ENCODE data around the gene MYBBP1A. TPM values are rescaled to one million over a fixed set of nuclear protein-coding genes. Genes with fewer than 3 reads are reported as not detected.

MYBBP1A gene
- total and polyA plus RNA-seq, 2 of the 13 experiments (the other 11 are each of a cell fraction or from before 2014, with no cell fraction given), result 18.6 to 54.8 TPM

DNA sequence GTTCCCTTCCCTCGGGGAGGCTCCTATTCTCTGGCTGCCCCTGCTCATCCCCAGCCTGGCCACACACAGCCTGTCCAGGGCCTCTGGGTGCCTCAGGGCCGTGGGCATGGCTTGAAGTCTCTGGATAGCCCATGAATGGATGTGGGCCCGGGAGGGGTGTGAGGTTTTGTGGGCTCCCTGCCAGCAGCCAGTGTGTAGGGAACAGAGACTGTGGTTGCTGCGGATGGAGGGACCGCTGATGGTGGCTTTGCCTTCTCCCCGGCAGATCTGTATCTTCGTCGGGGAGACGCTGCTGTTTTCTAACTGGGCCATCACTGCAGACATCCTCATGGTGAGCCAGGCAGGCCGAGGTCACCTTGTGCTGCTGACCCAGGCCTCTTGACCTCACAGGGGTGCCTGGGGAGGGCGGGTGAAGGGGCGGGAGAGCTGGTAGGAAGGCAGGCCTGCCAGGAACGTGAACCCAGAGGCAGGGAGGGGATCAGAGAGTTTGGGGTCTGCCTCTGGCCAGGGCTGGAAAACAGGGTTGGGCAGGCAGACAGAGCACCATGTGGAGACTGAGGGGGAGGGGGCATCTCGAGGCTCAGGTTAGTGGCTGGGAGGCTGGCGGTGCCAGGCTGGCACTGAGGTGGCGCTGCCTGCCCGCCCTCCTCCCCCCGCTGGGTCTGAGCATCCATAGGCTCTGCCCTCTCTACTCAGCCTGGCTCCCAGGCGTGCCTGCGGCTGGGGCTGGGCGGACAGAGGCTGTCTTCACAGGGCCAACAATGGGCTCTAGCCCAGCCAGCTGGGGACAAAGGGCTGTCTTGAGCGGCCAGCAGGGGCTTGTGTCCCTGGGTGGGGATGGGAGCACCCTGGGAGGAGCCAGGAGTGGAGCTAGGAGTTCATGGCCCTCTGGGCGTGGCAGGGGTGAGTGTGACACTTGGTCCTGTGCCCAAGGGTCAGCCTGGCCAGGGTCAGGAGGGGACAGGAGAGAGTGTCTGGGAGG, 21.4 kb downstream of the MYBBP1A start (continued):
- TF ChIP-seq, protein P1, sequence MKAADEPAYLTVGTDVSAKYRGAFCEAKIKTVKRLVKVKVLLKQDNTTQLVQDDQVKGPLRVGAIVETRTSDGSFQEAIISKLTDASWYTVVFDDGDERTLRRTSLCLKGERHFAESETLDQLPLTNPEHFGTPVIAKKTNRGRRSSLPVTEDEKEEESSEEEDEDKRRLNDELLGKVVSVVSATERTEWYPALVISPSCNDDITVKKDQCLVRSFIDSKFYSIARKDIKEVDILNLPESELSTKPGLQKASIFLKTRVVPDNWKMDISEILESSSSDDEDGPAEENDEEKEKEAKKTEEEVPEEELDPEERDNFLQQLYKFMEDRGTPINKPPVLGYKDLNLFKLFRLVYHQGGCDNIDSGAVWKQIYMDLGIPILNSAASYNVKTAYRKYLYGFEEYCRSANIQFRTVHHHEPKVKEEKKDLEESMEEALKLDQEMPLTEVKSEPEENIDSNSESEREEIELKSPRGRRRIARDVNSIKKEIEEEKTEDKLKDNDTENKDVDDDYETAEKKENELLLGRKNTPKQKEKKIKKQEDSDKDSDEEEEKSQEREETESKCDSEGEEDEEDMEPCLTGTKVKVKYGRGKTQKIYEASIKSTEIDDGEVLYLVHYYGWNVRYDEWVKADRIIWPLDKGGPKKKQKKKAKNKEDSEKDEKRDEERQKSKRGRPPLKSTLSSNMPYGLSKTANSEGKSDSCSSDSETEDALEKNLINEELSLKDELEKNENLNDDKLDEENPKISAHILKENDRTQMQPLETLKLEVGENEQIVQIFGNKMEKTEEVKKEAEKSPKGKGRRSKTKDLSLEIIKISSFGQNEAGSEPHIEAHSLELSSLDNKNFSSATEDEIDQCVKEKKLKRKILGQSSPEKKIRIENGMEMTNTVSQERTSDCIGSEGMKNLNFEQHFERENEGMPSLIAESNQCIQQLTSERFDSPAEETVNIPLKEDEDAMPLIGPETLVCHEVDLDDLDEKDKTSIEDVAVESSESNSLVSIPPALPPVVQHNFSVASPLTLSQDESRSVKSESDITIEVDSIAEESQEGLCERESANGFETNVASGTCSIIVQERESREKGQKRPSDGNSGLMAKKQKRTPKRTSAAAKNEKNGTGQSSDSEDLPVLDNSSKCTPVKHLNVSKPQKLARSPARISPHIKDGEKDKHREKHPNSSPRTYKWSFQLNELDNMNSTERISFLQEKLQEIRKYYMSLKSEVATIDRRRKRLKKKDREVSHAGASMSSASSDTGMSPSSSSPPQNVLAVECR (CRISPR knock-in tag; IDR thresholded peaks at IDR 0.05; ENCODE audit: borderline replicate concordance), result 0 out of 2 replicates have a peak, but pooled peaks have one; percentile 15
- 0 out of 2 replicates have a peak, but pooled peaks have one; percentile 56 for TF ChIP-seq MTF2 (CRISPR knock-in tag; IDR thresholded peaks at IDR 0.05; ENCODE audit: borderline replicate concordance)
- TF ChIP-seq, protein P2, sequence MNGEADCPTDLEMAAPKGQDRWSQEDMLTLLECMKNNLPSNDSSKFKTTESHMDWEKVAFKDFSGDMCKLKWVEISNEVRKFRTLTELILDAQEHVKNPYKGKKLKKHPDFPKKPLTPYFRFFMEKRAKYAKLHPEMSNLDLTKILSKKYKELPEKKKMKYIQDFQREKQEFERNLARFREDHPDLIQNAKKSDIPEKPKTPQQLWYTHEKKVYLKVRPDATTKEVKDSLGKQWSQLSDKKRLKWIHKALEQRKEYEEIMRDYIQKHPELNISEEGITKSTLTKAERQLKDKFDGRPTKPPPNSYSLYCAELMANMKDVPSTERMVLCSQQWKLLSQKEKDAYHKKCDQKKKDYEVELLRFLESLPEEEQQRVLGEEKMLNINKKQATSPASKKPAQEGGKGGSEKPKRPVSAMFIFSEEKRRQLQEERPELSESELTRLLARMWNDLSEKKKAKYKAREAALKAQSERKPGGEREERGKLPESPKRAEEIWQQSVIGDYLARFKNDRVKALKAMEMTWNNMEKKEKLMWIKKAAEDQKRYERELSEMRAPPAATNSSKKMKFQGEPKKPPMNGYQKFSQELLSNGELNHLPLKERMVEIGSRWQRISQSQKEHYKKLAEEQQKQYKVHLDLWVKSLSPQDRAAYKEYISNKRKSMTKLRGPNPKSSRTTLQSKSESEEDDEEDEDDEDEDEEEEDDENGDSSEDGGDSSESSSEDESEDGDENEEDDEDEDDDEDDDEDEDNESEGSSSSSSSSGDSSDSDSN (CRISPR knock-in tag; IDR thresholded peaks at IDR 0.05), result 0 out of 2 replicates have a peak, but pooled peaks have one; percentile 14
- TF ChIP-seq, protein P3, sequence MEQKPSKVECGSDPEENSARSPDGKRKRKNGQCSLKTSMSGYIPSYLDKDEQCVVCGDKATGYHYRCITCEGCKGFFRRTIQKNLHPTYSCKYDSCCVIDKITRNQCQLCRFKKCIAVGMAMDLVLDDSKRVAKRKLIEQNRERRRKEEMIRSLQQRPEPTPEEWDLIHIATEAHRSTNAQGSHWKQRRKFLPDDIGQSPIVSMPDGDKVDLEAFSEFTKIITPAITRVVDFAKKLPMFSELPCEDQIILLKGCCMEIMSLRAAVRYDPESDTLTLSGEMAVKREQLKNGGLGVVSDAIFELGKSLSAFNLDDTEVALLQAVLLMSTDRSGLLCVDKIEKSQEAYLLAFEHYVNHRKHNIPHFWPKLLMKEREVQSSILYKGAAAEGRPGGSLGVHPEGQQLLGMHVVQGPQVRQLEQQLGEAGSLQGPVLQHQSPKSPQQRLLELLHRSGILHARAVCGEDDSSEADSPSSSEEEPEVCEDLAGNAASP (CRISPR knock-in tag; IDR thresholded peaks at IDR 0.05; ENCODE audit: borderline replicate concordance), result peak; percentile 64; the same call in 1 of the 2 replicates
- TF ChIP-seq KDM2A (CRISPR knock-in tag; IDR thresholded peaks at IDR 0.05; ENCODE audit: borderline replicate concordance, low read depth), result peak; percentile 28
- no peak for TF ChIP-seq ZNF607 (CRISPR knock-in tag; IDR thresholded peaks at IDR 0.05; ENCODE audit: borderline replicate concordance)
- TF ChIP-seq, protein P4, sequence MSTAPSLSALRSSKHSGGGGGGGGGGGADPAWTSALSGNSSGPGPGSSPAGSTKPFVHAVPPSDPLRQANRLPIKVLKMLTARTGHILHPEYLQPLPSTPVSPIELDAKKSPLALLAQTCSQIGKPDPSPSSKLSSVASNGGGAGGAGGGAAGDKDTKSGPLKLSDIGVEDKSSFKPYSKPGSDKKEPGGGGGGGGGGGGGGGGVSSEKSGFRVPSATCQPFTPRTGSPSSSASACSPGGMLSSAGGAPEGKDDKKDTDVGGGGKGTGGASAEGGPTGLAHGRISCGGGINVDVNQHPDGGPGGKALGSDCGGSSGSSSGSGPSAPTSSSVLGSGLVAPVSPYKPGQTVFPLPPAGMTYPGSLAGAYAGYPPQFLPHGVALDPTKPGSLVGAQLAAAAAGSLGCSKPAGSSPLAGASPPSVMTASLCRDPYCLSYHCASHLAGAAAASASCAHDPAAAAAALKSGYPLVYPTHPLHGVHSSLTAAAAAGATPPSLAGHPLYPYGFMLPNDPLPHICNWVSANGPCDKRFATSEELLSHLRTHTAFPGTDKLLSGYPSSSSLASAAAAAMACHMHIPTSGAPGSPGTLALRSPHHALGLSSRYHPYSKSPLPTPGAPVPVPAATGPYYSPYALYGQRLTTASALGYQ (CRISPR knock-in tag; IDR thresholded peaks at IDR 0.05), result no peak
- TF ChIP-seq HNRNPLL (IDR thresholded peaks at IDR 0.05; ENCODE audit: low read depth, low read length, poor library complexity, severe bottlenecking), result peak; percentile 33
- TF ChIP-seq, protein P5, sequence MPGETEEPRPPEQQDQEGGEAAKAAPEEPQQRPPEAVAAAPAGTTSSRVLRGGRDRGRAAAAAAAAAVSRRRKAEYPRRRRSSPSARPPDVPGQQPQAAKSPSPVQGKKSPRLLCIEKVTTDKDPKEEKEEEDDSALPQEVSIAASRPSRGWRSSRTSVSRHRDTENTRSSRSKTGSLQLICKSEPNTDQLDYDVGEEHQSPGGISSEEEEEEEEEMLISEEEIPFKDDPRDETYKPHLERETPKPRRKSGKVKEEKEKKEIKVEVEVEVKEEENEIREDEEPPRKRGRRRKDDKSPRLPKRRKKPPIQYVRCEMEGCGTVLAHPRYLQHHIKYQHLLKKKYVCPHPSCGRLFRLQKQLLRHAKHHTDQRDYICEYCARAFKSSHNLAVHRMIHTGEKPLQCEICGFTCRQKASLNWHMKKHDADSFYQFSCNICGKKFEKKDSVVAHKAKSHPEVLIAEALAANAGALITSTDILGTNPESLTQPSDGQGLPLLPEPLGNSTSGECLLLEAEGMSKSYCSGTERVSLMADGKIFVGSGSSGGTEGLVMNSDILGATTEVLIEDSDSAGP (CRISPR knock-in tag; IDR thresholded peaks at IDR 0.05; ENCODE audit: borderline replicate concordance), result no peak
- no peak for TF ChIP-seq SMARCC2 (IDR thresholded peaks at IDR 0.05)
- TF ChIP-seq, protein P6, sequence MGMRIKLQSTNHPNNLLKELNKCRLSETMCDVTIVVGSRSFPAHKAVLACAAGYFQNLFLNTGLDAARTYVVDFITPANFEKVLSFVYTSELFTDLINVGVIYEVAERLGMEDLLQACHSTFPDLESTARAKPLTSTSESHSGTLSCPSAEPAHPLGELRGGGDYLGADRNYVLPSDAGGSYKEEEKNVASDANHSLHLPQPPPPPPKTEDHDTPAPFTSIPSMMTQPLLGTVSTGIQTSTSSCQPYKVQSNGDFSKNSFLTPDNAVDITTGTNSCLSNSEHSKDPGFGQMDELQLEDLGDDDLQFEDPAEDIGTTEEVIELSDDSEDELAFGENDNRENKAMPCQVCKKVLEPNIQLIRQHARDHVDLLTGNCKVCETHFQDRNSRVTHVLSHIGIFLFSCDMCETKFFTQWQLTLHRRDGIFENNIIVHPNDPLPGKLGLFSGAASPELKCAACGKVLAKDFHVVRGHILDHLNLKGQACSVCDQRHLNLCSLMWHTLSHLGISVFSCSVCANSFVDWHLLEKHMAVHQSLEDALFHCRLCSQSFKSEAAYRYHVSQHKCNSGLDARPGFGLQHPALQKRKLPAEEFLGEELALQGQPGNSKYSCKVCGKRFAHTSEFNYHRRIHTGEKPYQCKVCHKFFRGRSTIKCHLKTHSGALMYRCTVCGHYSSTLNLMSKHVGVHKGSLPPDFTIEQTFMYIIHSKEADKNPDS (CRISPR knock-in tag; IDR thresholded peaks at IDR 0.05), result 0 out of 2 replicates have a peak, but pooled peaks have one; percentile 24
